K562 treated with DMSO at 1 percent for 12 hours (cell line): Measurements from ENCODE around the gene ZNF10. TPM values are rescaled to one million over a fixed set of nuclear protein-coding genes. Genes with fewer than 3 reads are reported as not detected.

Experiments
- total RNA-seq: library from RNA; unstranded; fragments of 300-600 nt; gene quantifications from 2 replicates; pipeline ENCODE4 v1.2.3, GENCODE V29; 2022; ENCODE audit not compliant: insufficient read depth

Gene ZNF10
- 0.85 and 7.1 TPM in 2 replicates for total RNA-seq

DNA sequence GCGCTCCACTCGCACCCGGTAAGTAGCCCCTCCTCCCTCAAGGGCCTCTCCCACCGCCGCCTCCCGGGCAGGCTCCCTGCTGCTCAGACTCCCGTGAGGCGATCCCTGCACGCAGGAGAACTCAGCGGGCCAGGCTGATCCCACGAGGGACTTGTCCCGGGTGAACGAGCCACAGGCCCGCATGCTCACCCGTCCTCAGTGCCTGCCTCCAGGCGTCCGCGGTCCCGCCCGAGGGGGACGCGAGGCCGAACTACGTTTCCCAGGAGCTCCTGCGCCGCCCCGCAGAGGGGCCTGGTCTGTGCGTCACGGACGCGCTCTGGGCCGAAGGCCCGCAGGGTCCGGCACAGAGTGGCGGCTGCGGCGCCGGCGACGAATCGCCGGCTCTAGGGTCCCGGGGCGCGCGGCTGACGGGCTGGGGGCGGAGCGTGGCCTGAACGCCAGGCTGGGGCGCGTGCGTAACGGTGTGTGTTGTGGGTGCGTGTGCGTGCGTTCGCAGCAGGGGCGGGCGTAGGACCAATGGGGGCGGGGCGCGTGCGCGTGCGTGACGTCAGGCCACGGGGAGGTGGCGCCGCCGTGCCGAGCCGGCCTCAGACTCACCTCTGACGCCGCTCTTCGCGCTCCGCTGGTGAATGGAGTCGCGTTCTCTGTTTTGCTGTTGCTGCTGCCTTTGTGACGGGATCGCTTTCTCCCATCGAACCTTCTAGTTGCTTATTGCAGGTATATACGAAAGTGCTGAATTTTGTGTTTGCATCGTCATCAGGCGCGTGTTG, at the start of gene ZNF10, which contains the start of gene ZNF891:
TSS of gene ZNF10 (plus strand) at position 590 of the 770 bp plus-strand sequence. CDS start 13,866 bp downstream, outside the sequence.
TSS of gene ZNF891 (minus strand) at position 237 of the 770 bp plus-strand sequence. CDS start 8,356 bp downstream, outside the sequence.

DNA sequence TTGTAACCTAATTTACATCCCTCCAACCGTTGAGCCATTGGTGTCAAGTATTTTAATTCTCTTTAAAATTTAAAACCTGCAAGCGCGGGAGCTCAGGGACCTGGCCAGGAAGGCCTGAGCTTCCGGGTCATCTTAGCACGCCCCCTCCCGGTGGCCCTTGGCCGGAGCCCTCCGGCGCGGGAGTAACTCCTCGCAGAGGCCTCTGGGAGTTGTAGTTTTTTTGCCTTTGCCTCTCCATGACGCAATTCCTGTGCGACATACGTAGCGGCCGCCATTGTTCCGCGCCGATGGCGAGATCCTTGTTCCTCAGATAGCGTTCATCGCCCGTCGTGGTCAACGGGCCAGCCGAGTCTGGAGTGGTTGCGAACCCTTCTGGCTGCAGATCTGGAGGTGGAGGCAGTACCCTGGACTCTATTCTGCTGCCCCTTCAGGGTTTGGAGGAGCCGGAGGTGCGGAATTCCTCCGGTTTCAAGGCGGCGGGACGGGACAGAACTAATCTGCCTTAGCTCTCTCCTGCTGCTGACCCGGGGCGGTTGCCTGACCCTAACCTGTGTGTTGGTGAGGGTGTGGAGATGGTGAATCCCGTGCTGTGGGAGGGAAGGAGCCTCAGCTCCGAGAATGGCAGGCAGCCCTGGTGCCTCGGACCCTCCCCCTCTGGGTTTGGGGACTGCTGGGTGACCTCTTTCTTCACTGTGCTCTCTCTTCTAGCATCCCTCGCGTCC, 51.0 kb downstream of the ZNF10 start, which contains the start of gene ZNF268:
TSS of gene ZNF268 (plus strand) at position 258 of the 722 bp plus-strand sequence. CDS start 503 bp downstream, outside the sequence.

Other genes with a start within 250 kb of the ZNF10 start
- 21.5 and 34.6 TPM in 2 replicates for gene CHFR, start 243.0 kb upstream of the ZNF10 start, total RNA-seq
- gene ZNF605, start 174.3 kb upstream of the ZNF10 start, total RNA-seq: 0.33 and 0.89 TPM in 2 replicates
- 5.1 and 8.6 TPM in 2 replicates for gene ZNF26, start 144.3 kb upstream of the ZNF10 start, total RNA-seq
- 4.6 and 14.5 TPM in 2 replicates for gene ZNF84, start 93.1 kb upstream of the ZNF10 start, total RNA-seq
- 2.3 and 7.4 TPM in 2 replicates for gene ZNF140, start 49.7 kb upstream of the ZNF10 start, total RNA-seq
- gene ZNF891, start 353 bp upstream of the ZNF10 start, total RNA-seq: 0.79 TPM in 1 of 2 replicates, not detected in the other
- 3.6 and 4.7 TPM in 2 replicates for gene ZNF268, start 50.9 kb downstream of the ZNF10 start, total RNA-seq
- not detected in 2 replicates for gene ANHX, start 105.2 kb downstream of the ZNF10 start, total RNA-seq